Measurements from ENCODE around the gene TGFBI. TPM values are rescaled to one million over a fixed set of nuclear protein-coding genes. Genes with fewer than 3 reads are reported as not detected.
A peak's percentile ranks its signal among the peaks of the same experiment; 100 is the strongest.

TGFBI gene
- total and polyA plus RNA-seq, 4 donors = 66.1 to 245 (median 132) TPM

GRCh38 chr5:136012041-136012804 is 16.6 kb upstream of the TGFBI start:
- no peak overlapping the region for H3K4me3 ChIP-seq (ENCODE audit: low read depth, low read length)
- H3K27ac ChIP-seq (ENCODE audit: low read depth, low read length) = no peak overlapping the region
- H3K9me3 ChIP-seq (ENCODE audit: control insufficient read depth, insufficient read depth, low read length) = no peaks in the 10 kb centered on the region
- no peak for DNase-seq (ENCODE audit: low read depth in 4 of 6, low spot score in 6 of 6)
- H3K4me1 ChIP-seq (ENCODE audit: control insufficient read depth, insufficient read depth, low read length) = peaks cover 10% of the 10 kb centered on the region
- H3K36me3 ChIP-seq (ENCODE audit: control insufficient read depth, insufficient read depth, low read length) = no peaks in the 10 kb centered on the region
- no CpG with 5 or more reads among the region's 3 CpGs for WGBS (ENCODE audit: insufficient coverage)
- H3K27me3 ChIP-seq (ENCODE audit: control insufficient read depth, insufficient read depth, low read length) = no peaks in the 10 kb centered on the region

GRCh38 chr5:136013559-136013958 is 15.2 kb upstream of the TGFBI start:
- Histone ChIP-seq H3K27ac (ENCODE audit: low read depth, low read length) (peak overlapping the region; percentile 48), H3K27me3 (ENCODE audit: control insufficient read depth, insufficient read depth, low read length) (no peaks in the 10 kb centered on the region), H3K4me1 (ENCODE audit: control insufficient read depth, insufficient read depth, low read length) (peaks cover 10% of the 10 kb centered on the region), H3K4me3 (ENCODE audit: low read depth, low read length) (no peak overlapping the region), H3K9me3 (ENCODE audit: control insufficient read depth, insufficient read depth, low read length) (no peaks in the 10 kb centered on the region), H3K36me3 (ENCODE audit: control insufficient read depth, insufficient read depth, low read length) (no peaks in the 10 kb centered on the region)
- no CpG with 5 or more reads among the region's 2 CpGs for WGBS (ENCODE audit: insufficient coverage)
- no peak for DNase-seq (ENCODE audit: low read depth in 4 of 6, low spot score in 6 of 6)

GRCh38 chr5:136014049-136015002 is 14.5 kb upstream of the TGFBI start:
- peak overlapping the region; percentile 48 for H3K27ac ChIP-seq (ENCODE audit: low read depth, low read length)
- DNase-seq (ENCODE audit: low read depth in 4 of 6, low spot score in 6 of 6) = peak in 2 of 6 donors; percentile 43 to 78

GRCh38 chr5:136015003-136015375 is 13.8 kb upstream of the TGFBI start:
- H3K27ac ChIP-seq (ENCODE audit: low read depth, low read length) = peak overlapping the region; percentile 18
- H3K9me3 ChIP-seq (ENCODE audit: control insufficient read depth, insufficient read depth, low read length) = no peaks in the 10 kb centered on the region
- 60% methylated on average over 6 of the region's 6 CpGs for WGBS (ENCODE audit: insufficient coverage)
- no peaks in the 10 kb centered on the region for H3K27me3 ChIP-seq (ENCODE audit: control insufficient read depth, insufficient read depth, low read length)
- no peak for DNase-seq (ENCODE audit: low read depth in 4 of 6, low spot score in 6 of 6)
- no peak overlapping the region for H3K4me3 ChIP-seq (ENCODE audit: low read depth, low read length)
- peaks cover 10% of the 10 kb centered on the region for H3K4me1 ChIP-seq (ENCODE audit: control insufficient read depth, insufficient read depth, low read length)
- no peaks in the 10 kb centered on the region for H3K36me3 ChIP-seq (ENCODE audit: control insufficient read depth, insufficient read depth, low read length)

More at GRCh38 chr5:136014049-136015002, 14.5 kb upstream of the TGFBI start:
- H3K9me3 ChIP-seq (ENCODE audit: control insufficient read depth, insufficient read depth, low read length) = no peaks in the 10 kb centered on the region
- no CpG with 5 or more reads among the region's 7 CpGs for WGBS (ENCODE audit: insufficient coverage)
- H3K4me1 ChIP-seq (ENCODE audit: control insufficient read depth, insufficient read depth, low read length) = peaks cover 10% of the 10 kb centered on the region
- no peaks in the 10 kb centered on the region for H3K36me3 ChIP-seq (ENCODE audit: control insufficient read depth, insufficient read depth, low read length)
- H3K27me3 ChIP-seq (ENCODE audit: control insufficient read depth, insufficient read depth, low read length) = no peaks in the 10 kb centered on the region
- no peak overlapping the region for H3K4me3 ChIP-seq (ENCODE audit: low read depth, low read length)

- DNase-seq (ENCODE audit: low read depth in 4 of 6, low spot score in 6 of 6) = no peak
- Histone ChIP-seq H3K9me3 (ENCODE audit: control insufficient read depth, insufficient read depth, low read length) (no peaks in the 10 kb centered on the region), H3K36me3 (ENCODE audit: control insufficient read depth, insufficient read depth, low read length) (no peaks in the 10 kb centered on the region), H3K27me3 (ENCODE audit: control insufficient read depth, insufficient read depth, low read length) (no peaks in the 10 kb centered on the region), H3K4me3 (ENCODE audit: low read depth, low read length) (no peak overlapping the region), H3K27ac (ENCODE audit: low read depth, low read length) (no peak overlapping the region), H3K4me1 (ENCODE audit: control insufficient read depth, insufficient read depth, low read length) (peaks cover 10% of the 10 kb centered on the region)
- WGBS (ENCODE audit: insufficient coverage) = 100% methylated on average over 2 of the region's 2 CpGs
Measured at GRCh38 chr5:136015966-136016650, 12.7 kb upstream of the TGFBI start.

- 40% methylated on average over 1 of the region's 2 CpGs for WGBS (ENCODE audit: insufficient coverage)
- DNase-seq (ENCODE audit: low read depth in 4 of 6, low spot score in 6 of 6) = peak in 2 of 6 donors; percentile 37 to 87
- H3K27me3 ChIP-seq (ENCODE audit: control insufficient read depth, insufficient read depth, low read length) = no peaks in the 10 kb centered on the region
- H3K4me1 ChIP-seq (ENCODE audit: control insufficient read depth, insufficient read depth, low read length) = peaks cover 10% of the 10 kb centered on the region
- H3K9me3 ChIP-seq (ENCODE audit: control insufficient read depth, insufficient read depth, low read length) = no peaks in the 10 kb centered on the region
- H3K36me3 ChIP-seq (ENCODE audit: control insufficient read depth, insufficient read depth, low read length) = no peaks in the 10 kb centered on the region
- H3K4me3 ChIP-seq (ENCODE audit: low read depth, low read length) = no peak overlapping the region
- H3K27ac ChIP-seq (ENCODE audit: low read depth, low read length) = no peak overlapping the region
Measured at GRCh38 chr5:136016945-136017530, 11.8 kb upstream of the TGFBI start.

GRCh38 chr5:136018814-136019783 is 9.7 kb upstream of the TGFBI start:
- Histone ChIP-seq H3K4me3 (ENCODE audit: low read depth, low read length) (no peak overlapping the region), H3K36me3 (ENCODE audit: control insufficient read depth, insufficient read depth, low read length) (no peaks in the 10 kb centered on the region), H3K27me3 (ENCODE audit: control insufficient read depth, insufficient read depth, low read length) (no peaks in the 10 kb centered on the region), H3K9me3 (ENCODE audit: control insufficient read depth, insufficient read depth, low read length) (no peaks in the 10 kb centered on the region), H3K27ac (ENCODE audit: low read depth, low read length) (peak overlapping the region; percentile 42), H3K4me1 (ENCODE audit: control insufficient read depth, insufficient read depth, low read length) (peaks cover 7% of the 10 kb centered on the region)
- WGBS (ENCODE audit: insufficient coverage) = 49% methylated on average over 5 of the region's 11 CpGs
- DNase-seq (ENCODE audit: low read depth in 4 of 6, low spot score in 6 of 6) = peak in 3 of 6 donors; percentile 47 to 90 (median 54)

GRCh38 chr5:136020001-136020382 is 8.8 kb upstream of the TGFBI start:
- Histone ChIP-seq H3K4me3 (ENCODE audit: low read depth, low read length) (no peak overlapping the region), H3K36me3 (ENCODE audit: control insufficient read depth, insufficient read depth, low read length) (no peaks in the 10 kb centered on the region), H3K27ac (ENCODE audit: low read depth, low read length) (peak overlapping the region; percentile 36), H3K4me1 (ENCODE audit: control insufficient read depth, insufficient read depth, low read length) (peaks cover 2% of the 10 kb centered on the region), H3K9me3 (ENCODE audit: control insufficient read depth, insufficient read depth, low read length) (no peaks in the 10 kb centered on the region), H3K27me3 (ENCODE audit: control insufficient read depth, insufficient read depth, low read length) (no peaks in the 10 kb centered on the region)
- DNase-seq (ENCODE audit: low read depth in 4 of 6, low spot score in 6 of 6) = no peak
- WGBS (ENCODE audit: insufficient coverage) = 88% methylated on average over 1 of the region's 2 CpGs
